Measurements from ENCODE around the gene SGF29.
A peak's percentile ranks its signal among the peaks of the same experiment; 100 is the strongest.

Gene SGF29

GRCh38 chr16:28513484-28514181 lies 40.1 kb upstream of the SGF29 start:
- Mint-ChIP-seq H3K27me3 (ENCODE audit: low read depth, poor library complexity) (peaks cover 7% of the 10 kb centered on the region), H3K36me3 (ENCODE audit: low read depth) (no peaks in the 10 kb centered on the region), H3K4me3 (no peak overlapping the region), H3K9me3 (no peaks in the 10 kb centered on the region), H3K4me1 (no peaks in the 10 kb centered on the region), H3K27ac (peak overlapping the region; percentile 76)
- no peak for DNase-seq
- TF ChIP-seq, protein P1, sequence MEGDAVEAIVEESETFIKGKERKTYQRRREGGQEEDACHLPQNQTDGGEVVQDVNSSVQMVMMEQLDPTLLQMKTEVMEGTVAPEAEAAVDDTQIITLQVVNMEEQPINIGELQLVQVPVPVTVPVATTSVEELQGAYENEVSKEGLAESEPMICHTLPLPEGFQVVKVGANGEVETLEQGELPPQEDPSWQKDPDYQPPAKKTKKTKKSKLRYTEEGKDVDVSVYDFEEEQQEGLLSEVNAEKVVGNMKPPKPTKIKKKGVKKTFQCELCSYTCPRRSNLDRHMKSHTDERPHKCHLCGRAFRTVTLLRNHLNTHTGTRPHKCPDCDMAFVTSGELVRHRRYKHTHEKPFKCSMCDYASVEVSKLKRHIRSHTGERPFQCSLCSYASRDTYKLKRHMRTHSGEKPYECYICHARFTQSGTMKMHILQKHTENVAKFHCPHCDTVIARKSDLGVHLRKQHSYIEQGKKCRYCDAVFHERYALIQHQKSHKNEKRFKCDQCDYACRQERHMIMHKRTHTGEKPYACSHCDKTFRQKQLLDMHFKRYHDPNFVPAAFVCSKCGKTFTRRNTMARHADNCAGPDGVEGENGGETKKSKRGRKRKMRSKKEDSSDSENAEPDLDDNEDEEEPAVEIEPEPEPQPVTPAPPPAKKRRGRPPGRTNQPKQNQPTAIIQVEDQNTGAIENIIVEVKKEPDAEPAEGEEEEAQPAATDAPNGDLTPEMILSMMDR (IDR thresholded peaks at IDR 0.05), result no peak

GRCh38 chr16:28514246-28514645 lies 39.5 kb upstream of the SGF29 start:
- DNase-seq, result no peak
- TF ChIP-seq, protein P1 (IDR thresholded peaks at IDR 0.05), result no peak
- H3K27me3 Mint-ChIP-seq (ENCODE audit: low read depth, poor library complexity), result peaks cover 7% of the 10 kb centered on the region
- H3K4me1 Mint-ChIP-seq, result no peaks in the 10 kb centered on the region
- H3K36me3 Mint-ChIP-seq (ENCODE audit: low read depth), result no peaks in the 10 kb centered on the region
- H3K27ac Mint-ChIP-seq, result no peak overlapping the region
- no peak overlapping the region for H3K4me3 Mint-ChIP-seq
- H3K9me3 Mint-ChIP-seq, result no peaks in the 10 kb centered on the region

DNA sequence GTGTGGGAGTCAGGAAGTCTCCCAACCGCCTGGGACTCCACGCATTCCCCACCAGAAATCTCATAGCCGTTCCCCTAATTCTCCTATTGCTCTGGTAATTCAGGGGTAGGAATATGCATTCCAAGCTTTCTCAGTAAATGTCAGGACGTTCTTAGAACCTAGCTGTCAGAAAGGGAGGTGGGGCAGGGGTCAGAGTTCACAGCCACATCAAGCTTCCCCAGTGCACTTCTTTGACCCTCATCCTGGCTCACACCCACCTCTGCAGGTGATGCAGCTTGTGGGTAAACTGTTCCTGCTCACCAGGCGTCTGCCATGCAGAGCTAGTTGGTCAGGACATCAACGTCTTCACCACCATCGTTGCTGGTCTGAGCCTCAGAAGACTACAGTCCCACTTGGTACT lies 33.0 kb upstream of the SGF29 start:
- Mint-ChIP-seq H3K9me3 (peaks cover 8% of the 10 kb centered on the region), H3K27me3 (ENCODE audit: low read depth, poor library complexity) (peaks cover 24% of the 10 kb centered on the region), H3K4me3 (no peak overlapping the region), H3K4me1 (no peaks in the 10 kb centered on the region), H3K36me3 (ENCODE audit: low read depth) (no peaks in the 10 kb centered on the region), H3K27ac (peak overlapping the region; percentile 47)
- DNase-seq, result no peak
- TF ChIP-seq, protein P1 (IDR thresholded peaks at IDR 0.05), result no peak

DNA sequence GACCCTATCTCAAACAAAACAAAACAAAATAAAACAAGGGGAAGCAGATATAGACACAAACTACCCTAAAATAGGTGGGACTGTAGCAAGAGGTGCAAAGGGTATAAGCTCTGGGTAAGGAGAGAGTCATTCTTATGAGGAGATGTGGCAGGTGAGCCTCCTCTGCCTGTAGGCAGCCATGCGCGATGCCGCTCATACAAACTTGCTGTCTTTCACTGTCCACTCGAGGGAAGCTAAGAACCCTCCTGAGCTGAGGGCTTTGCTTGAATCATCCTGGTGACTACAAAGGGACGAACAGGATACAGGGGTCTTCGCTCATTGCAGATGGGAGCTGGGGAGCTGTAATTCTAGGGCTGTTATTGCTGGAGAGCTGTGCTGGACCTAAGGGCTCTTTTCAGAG lies 32.3 kb upstream of the SGF29 start:
- no peaks in the 10 kb centered on the region for H3K4me1 Mint-ChIP-seq
- no peak overlapping the region for H3K4me3 Mint-ChIP-seq
- H3K36me3 Mint-ChIP-seq (ENCODE audit: low read depth), result no peaks in the 10 kb centered on the region
- peaks cover 31% of the 10 kb centered on the region for H3K27me3 Mint-ChIP-seq (ENCODE audit: low read depth, poor library complexity)
- no peak for DNase-seq
- peaks cover 15% of the 10 kb centered on the region for H3K9me3 Mint-ChIP-seq
- H3K27ac Mint-ChIP-seq, result no peak overlapping the region
- TF ChIP-seq, protein P1 (IDR thresholded peaks at IDR 0.05), result no peak

- Mint-ChIP-seq H3K4me3 (no peak overlapping the region), H3K9me3 (peaks cover 18% of the 10 kb centered on the region), H3K36me3 (ENCODE audit: low read depth) (no peaks in the 10 kb centered on the region), H3K4me1 (no peaks in the 10 kb centered on the region), H3K27me3 (ENCODE audit: low read depth, poor library complexity) (peaks cover 36% of the 10 kb centered on the region), H3K27ac (no peak overlapping the region)
- no peak for DNase-seq
- TF ChIP-seq, protein P1 (IDR thresholded peaks at IDR 0.05), result no peak
These were observed 30.9 kb upstream of the SGF29 start for GRCh38 chr16:28522792-28523191.

DNA sequence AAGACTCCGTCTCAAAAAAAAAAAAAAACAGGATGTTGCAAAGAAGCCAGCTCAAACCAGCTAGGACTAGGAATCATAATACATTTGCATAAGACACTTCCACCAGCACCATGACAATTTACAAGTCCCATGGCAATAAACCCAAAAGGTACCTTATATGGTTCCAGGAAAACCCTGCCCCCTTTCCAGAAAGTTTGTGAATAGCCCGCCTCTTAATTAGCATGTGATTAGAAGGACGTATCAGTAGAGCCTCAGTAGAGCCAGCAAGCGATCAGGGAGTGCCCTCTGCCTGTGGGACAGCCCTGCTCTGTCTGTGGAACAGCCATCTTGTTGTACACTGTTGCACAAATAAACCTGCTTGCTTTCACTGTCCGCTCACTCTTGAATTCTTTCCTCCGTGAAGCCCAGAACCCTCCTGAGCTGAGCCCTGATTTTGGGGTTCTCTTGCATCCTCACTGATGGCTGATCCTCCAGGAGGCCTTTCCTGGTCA lies 29.0 kb upstream of the SGF29 start:
- Mint-ChIP-seq H3K4me1 (no peaks in the 10 kb centered on the region), H3K9me3 (peaks cover 18% of the 10 kb centered on the region), H3K36me3 (ENCODE audit: low read depth) (no peaks in the 10 kb centered on the region), H3K27me3 (ENCODE audit: low read depth, poor library complexity) (peaks cover 36% of the 10 kb centered on the region), H3K27ac (no peak overlapping the region), H3K4me3 (no peak overlapping the region)
- TF ChIP-seq, protein P1 (IDR thresholded peaks at IDR 0.05), result no peak
- no peak for DNase-seq
